K562 (cell line): ENCODE measurements around the gene CLDN7. TPM values are rescaled to one million over a fixed set of nuclear protein-coding genes. Genes with fewer than 3 reads are reported as not detected.

Experiments
- ATF1 ChIP-seq, 2 experiments: fragments of 450-650 bp in 1 of 2; IDR thresholded peaks; 2 replicates each; pipeline ENCODE4 v1.6.1; 2016; ENCODE audit warnings: missing compliant biosample characterization in 1 of 2, missing genetic modification characterization in 1 of 2
- BDP1 ChIP-seq: IDR thresholded peaks from 3 replicates; pipeline ENCODE4 v1.6.1; 2011; ENCODE audit not compliant: insufficient read length, insufficient read depth
- ESRRA ChIP-seq: fragments of 450-650 bp; IDR thresholded peaks from 2 replicates; pipeline ENCODE4 v1.6.1; 2014; ENCODE audit warnings: low read depth, mild to moderate bottlenecking, moderate library complexity, borderline replicate concordance
- FOXK2 ChIP-seq, 2 experiments: fragments of 450-650 bp; IDR thresholded peaks in 1 of 2; conservative IDR thresholded peaks in 1 of 2; 2 replicates each; pipeline ENCODE4 v1.6.1; 2016; ENCODE audit warnings: low read depth in 2 of 2, mild to moderate bottlenecking in 1 of 2
- GABPB1 ChIP-seq: sonication (generic); formaldehyde crosslinking; IDR thresholded peaks from 2 replicates; pipeline ENCODE4 v1.8.0; 2022; ENCODE audit warnings: mild to moderate bottlenecking, missing genetic modification reagents
- HDAC1 ChIP-seq, 2 experiments: fragments of 450-650 bp; IDR thresholded peaks; 2 replicates each; pipeline ENCODE4 v1.6.1; 2016 to 2017; ENCODE audit warnings: inconsistent platforms in 1 of 2, mild to moderate bottlenecking in 1 of 2, moderate library complexity in 1 of 2
- HNRNPH1 ChIP-seq: fragments of 200-400 bp; formaldehyde crosslinking; optimal IDR thresholded peaks from 2 replicates; pipeline ENCODE3; 2017; ENCODE audit warnings: low read depth, mild to moderate bottlenecking, low read length, moderate library complexity
- KLF6 ChIP-seq: fragments of 250-450 bp; sonication (Bioruptor Pico); IDR thresholded peaks from 2 replicates; pipeline ENCODE4 v1.4.0; 2020; ENCODE audit warnings: mild to moderate bottlenecking, moderate library complexity, borderline replicate concordance
- MTA1 ChIP-seq: fragments of 450-650 bp; IDR thresholded peaks from 2 replicates; pipeline ENCODE4 v1.6.1; 2017; ENCODE audit warnings: borderline replicate concordance
- MXD1 ChIP-seq: fragments of 250-450 bp; sonication (Bioruptor Pico); IDR thresholded peaks from 2 replicates; pipeline ENCODE4 v1.8.0; 2021; ENCODE audit warnings: borderline replicate concordance, mild to moderate bottlenecking, moderate library complexity; ENCODE audit not compliant: poor library complexity, severe bottlenecking
- NCOA1 ChIP-seq: fragments of 450-650 bp; IDR thresholded peaks from 2 replicates; pipeline ENCODE4 v1.6.1; 2016; ENCODE audit warnings: low read depth
- PHF8 ChIP-seq: fragments of 200-600 bp; sonication (generic); IDR thresholded peaks from 2 replicates; pipeline ENCODE4 v1.6.1; 2012; ENCODE audit warnings: mixed run types, mild to moderate bottlenecking, inconsistent platforms, low read length, moderate library complexity, borderline replicate concordance
- POLR2A ChIP-seq: fragments of 450-650 bp; conservative IDR thresholded peaks from 2 replicates; pipeline ENCODE4 v1.6.1; 2016
- POLR2G ChIP-seq: fragments of 200-400 bp; formaldehyde crosslinking; IDR thresholded peaks from 2 replicates; pipeline ENCODE4 v1.6.1; 2017; ENCODE audit warnings: low read depth, mild to moderate bottlenecking, antibody characterized with exemption, low read length, moderate library complexity
- RB1 ChIP-seq: fragments of 450-650 bp; IDR thresholded peaks from 2 replicates; pipeline ENCODE4 v1.6.1; 2017; ENCODE audit warnings: low read depth, mild to moderate bottlenecking
- REST ChIP-seq, 2 experiments: fragments of 450-650 bp; formaldehyde crosslinking in 1 of 2; IDR thresholded peaks; 2 replicates each; pipeline versions ENCODE4 v1.4.0 to v1.6.1; 2014 to 2020; ENCODE audit warnings: mild to moderate bottlenecking in 2 of 2, borderline replicate concordance in 1 of 2, low read depth in 1 of 2
- SP1 ChIP-seq: sonication (generic); formaldehyde crosslinking; IDR thresholded peaks from 2 replicates; pipeline ENCODE4 v1.8.1; 2022; ENCODE audit warnings: mild to moderate bottlenecking, missing genetic modification reagents
- SUPT5H ChIP-seq: fragments of 450-650 bp; IDR thresholded peaks from 2 replicates; pipeline ENCODE4 v1.6.1; 2016
- TAL1 ChIP-seq: fragments of 450-650 bp; IDR thresholded peaks from 2 replicates; pipeline ENCODE4 v1.6.1; 2016; ENCODE audit warnings: mild to moderate bottlenecking
- ZNF586 ChIP-seq: fragments of 450-650 bp; formaldehyde crosslinking; conservative IDR thresholded peaks from 2 replicates; pipeline ENCODE4 v1.4.0; 2020; ENCODE audit warnings: mild to moderate bottlenecking, moderate library complexity
- polyA plus RNA-seq, 8 experiments: library from polyadenylated mRNA; depleted of rRNA in 4 of 8; stranded (reverse) in 5 of 8; unstranded in 3 of 8; fragments of >200 nt; fragmentation: Nextera tagmentation in 2 of 8; fragmentation: Illumina TruSeq in 1 of 8; extraction: Ambion mirVana in 2 of 8; extraction: Trizol in 1 of 8; gene quantifications; 2 replicates each; pipeline versions ENCODE4 v1.2.1 to v1.2.3, GENCODE V29; 2011 to 2014; ENCODE audit warnings: inconsistent platforms in 1 of 8, missing spikeins in 1 of 8
- total RNA-seq, 7 experiments: library from RNA; depleted of rRNA in 6 of 7; stranded (reverse); fragments of >200 nt in 6 of 7; fragmentation: Illumina TruSeq in 2 of 7; extraction: Trizol in 2 of 7; gene quantifications; 2 replicates each; pipeline versions ENCODE4 v1.2.1 to v1.2.3, GENCODE V29; 2011 to 2021; ENCODE audit warnings: low replicate concordance in 1 of 7

The CLDN7 gene
- total and polyA plus RNA-seq, 9 of the 15 experiments (the other 6 are each of a cell fraction or from before 2014, with no cell fraction given) = 2.2 to 14.5 (median 7.6) TPM

- TF ChIP-seq TAL1 = no peak
- peak; percentile 74 for TF ChIP-seq SUPT5H
- peak; percentile 76 to 85; a peak in 3 of 4 replicates for TF ChIP-seq FOXK2 (conservative IDR thresholded peaks at IDR 0.05 in 1 of 2, IDR thresholded peaks at IDR 0.05 in 1 of 2; ENCODE audit: low read depth in 2 of 2)
- TF ChIP-seq ZNF586 (CRISPR knock-in tag) = no peak
- peak; percentile 83 for TF ChIP-seq POLR2G
- TF ChIP-seq BDP1 = no peak
- TF ChIP-seq MXD1 (CRISPR knock-in tag) = no peak
- no peak for TF ChIP-seq MTA1
- TF ChIP-seq HNRNPH1 = no peak
- peak; percentile 50; the same call in 1 of the 2 replicates for TF ChIP-seq REST (IDR thresholded peaks at IDR 0.05; ENCODE audit: borderline replicate concordance)
- no peak for TF ChIP-seq REST (CRISPR knock-in tag; IDR thresholded peaks at IDR 0.05; ENCODE audit: low read depth)
- TF ChIP-seq POLR2A = peak; percentile 83
- TF ChIP-seq PHF8 = peak; percentile 68; the same call in 1 of the 2 replicates
- peak; percentile 61 for TF ChIP-seq SP1 (CRISPR knock-in tag)
- TF ChIP-seq ATF1 (CRISPR knock-in tag; IDR thresholded peaks at IDR 0.05) = no peak
- TF ChIP-seq ATF1 (tag; IDR thresholded peaks at IDR 0.05) = peak; percentile 82
- TF ChIP-seq KLF6 (CRISPR knock-in tag) = peak; percentile 38; the same call in 1 of the 2 replicates
- TF ChIP-seq NCOA1 = no peak
- TF ChIP-seq GABPB1 (CRISPR knock-in tag) = peak; percentile 54
- TF ChIP-seq RB1 = peak; percentile 15; the same call in 1 of the 2 replicates
- no peak for TF ChIP-seq ESRRA
- TF ChIP-seq HDAC1 (IDR thresholded peaks at IDR 0.05) = peak in 1 of 2 experiments; percentile 70; a peak in 2 of 4 replicates
These were observed 44.8 kb upstream of the CLDN7 start, which contains the start of gene EIF5A (continued) for GRCh38 chr17:7306911-7307685.
